MM.1S (cell line): ENCODE measurements around the gene RPS6KA4.

ENCODE experiments used
- DNase-seq: peaks from one replicate; pipeline ENCODE4 v3.0.0-alpha.2; 2015
- H2AFZ ChIP-seq: fragments of 300-600 bp; sonication (generic); 2 replicates; pipeline ENCODE4 v1.6.0; 2016; ENCODE audit warnings: antibody characterized with exemption, low read length
- H3F3A ChIP-seq: fragments of 300-600 bp; sonication (generic); 2 replicates; pipeline ENCODE4 v1.6.1; 2016; ENCODE audit warnings: mild to moderate bottlenecking, antibody characterized with exemption, low read length, moderate library complexity, mixed read lengths; ENCODE audit not compliant: insufficient read depth
- H3K27ac ChIP-seq: fragments of 300-600 bp; sonication (generic); 2 replicates; pipeline ENCODE4 v1.5.1; 2016; ENCODE audit warnings: mild to moderate bottlenecking, low read length
- H3K27me3 ChIP-seq: fragments of 300-600 bp; sonication (generic); replicated peaks from 2 replicates; pipeline ENCODE4 v1.6.0; 2016; ENCODE audit warnings: low read length; ENCODE audit not compliant: insufficient read depth
- H3K36me3 ChIP-seq: fragments of 300-600 bp; sonication (generic); replicated peaks from 2 replicates; pipeline ENCODE4 v1.6.1; 2016; ENCODE audit warnings: mild to moderate bottlenecking, low read length, mixed read lengths; ENCODE audit not compliant: insufficient read depth
- H3K4me1 ChIP-seq: fragments of 300-600 bp; sonication (generic); 2 replicates; pipeline ENCODE4 v1.6.1; 2016; ENCODE audit warnings: low read length, mixed read lengths
- H3K4me2 ChIP-seq: fragments of 300-600 bp; sonication (generic); 2 replicates; pipeline ENCODE4 v1.6.0; 2016; ENCODE audit warnings: low read depth, low read length
- H3K4me3 ChIP-seq: fragments of 300-600 bp; sonication (generic); 2 replicates; pipeline ENCODE4 v1.5.1; 2016; ENCODE audit warnings: low read length, mixed read lengths
- H3K79me2 ChIP-seq: fragments of 300-600 bp; sonication (generic); 2 replicates; pipeline ENCODE4 v1.6.1; 2016; ENCODE audit warnings: mixed run types, low read length, mixed read lengths
- H3K9ac ChIP-seq: fragments of 300-600 bp; sonication (generic); 2 replicates; pipeline ENCODE4 v1.6.1; 2016; ENCODE audit warnings: low read length, mixed read lengths
- H3K9me2 ChIP-seq: fragments of 300-600 bp; sonication (generic); replicated peaks from 2 replicates; pipeline ENCODE4 v1.6.1; 2016; ENCODE audit warnings: mild to moderate bottlenecking, low read length, mixed read lengths; ENCODE audit not compliant: insufficient read depth
- H3K9me3 ChIP-seq: fragments of 300-600 bp; sonication (generic); replicated peaks from 2 replicates; pipeline ENCODE4 v1.6.1; 2016; ENCODE audit warnings: mild to moderate bottlenecking, low read length, mixed read lengths; ENCODE audit not compliant: insufficient read depth
- H4K20me1 ChIP-seq: fragments of 300-600 bp; sonication (generic); 2 replicates; pipeline ENCODE4 v1.6.1; 2016; ENCODE audit warnings: mild to moderate bottlenecking, low read length, moderate library complexity, mixed read lengths; ENCODE audit not compliant: insufficient read depth
- CTCF ChIP-seq: fragments of 300-600 bp; sonication (generic); IDR thresholded peaks from 2 replicates; pipeline ENCODE4 v1.5.1; 2016; ENCODE audit warnings: antibody characterized with exemption, low read length, mixed read lengths
- EZH2 ChIP-seq: fragments of 300-600 bp; sonication (generic); optimal IDR thresholded peaks from 2 replicates; pipeline ENCODE3; 2017; ENCODE audit warnings: low read depth, mild to moderate bottlenecking, antibody characterized with exemption, low read length, mixed read lengths
- EZH2phosphoT487 ChIP-seq: fragments of 300-600 bp; sonication (generic); IDR thresholded peaks from 2 replicates; pipeline ENCODE4 v1.6.1; 2018; ENCODE audit warnings: antibody characterized with exemption, low read length

RPS6KA4 gene

GRCh38 chr11:64353715-64354506, 5.1 kb upstream of the RPS6KA4 start:
- H2AFZ ChIP-seq: no peak overlapping the region
- H3K4me2 ChIP-seq: no peak overlapping the region

GRCh38 chr11:64355078-64355940, 3.7 kb upstream of the RPS6KA4 start:
- Histone ChIP-seq H3K36me3 (no peaks in the 10 kb centered on the region), H3K27me3 (no peaks in the 10 kb centered on the region), H3K79me2 (peaks cover 13% of the 10 kb centered on the region), H3K4me1 (peaks cover 7% of the 10 kb centered on the region), H2AFZ (no peak overlapping the region), H4K20me1 (no peaks in the 10 kb centered on the region), H3K4me2 (no peak overlapping the region), H3F3A (no peaks in the 10 kb centered on the region), H3K9me3 (no peaks in the 10 kb centered on the region), H3K9me2 (no peaks in the 10 kb centered on the region), H3K9ac (no peak overlapping the region), H3K27ac (no peak overlapping the region), H3K4me3 (no peak overlapping the region)
- TF ChIP-seq CTCF (0 out of 2 replicates have a peak, but pooled peaks have one; percentile 3), EZH2phosphoT487 (no peak)
- DNase-seq: no peak

More at GRCh38 chr11:64353715-64354506, 5.1 kb upstream of the RPS6KA4 start:
- H3K27ac ChIP-seq: no peak overlapping the region
- no peaks in the 10 kb centered on the region for H3K27me3 ChIP-seq
- no peak for TF ChIP-seq CTCF
- TF ChIP-seq EZH2phosphoT487: no peak
- no peak for TF ChIP-seq EZH2
- no peaks in the 10 kb centered on the region for H3F3A ChIP-seq
- no peaks in the 10 kb centered on the region for H3K36me3 ChIP-seq
- H3K9me3 ChIP-seq: no peaks in the 10 kb centered on the region
- H3K4me1 ChIP-seq: no peaks in the 10 kb centered on the region; the same call in 1 of the 2 replicates
- no peak overlapping the region for H3K4me3 ChIP-seq
- no peaks in the 10 kb centered on the region for H3K79me2 ChIP-seq
- DNase-seq: no peak
- no peaks in the 10 kb centered on the region for H4K20me1 ChIP-seq
- no peaks in the 10 kb centered on the region for H3K9me2 ChIP-seq
- no peak overlapping the region for H3K9ac ChIP-seq

GRCh38 chr11:64356498-64357411, 2.2 kb upstream of the RPS6KA4 start:
- no peak overlapping the region for H3K4me3 ChIP-seq
- H4K20me1 ChIP-seq: no peaks in the 10 kb centered on the region
- H3K36me3 ChIP-seq: no peaks in the 10 kb centered on the region
- TF ChIP-seq CTCF (peak; percentile 33), EZH2phosphoT487 (no peak)
- H2AFZ ChIP-seq: no peak overlapping the region
- no peaks in the 10 kb centered on the region for H3K9me2 ChIP-seq
- H3K27me3 ChIP-seq: no peaks in the 10 kb centered on the region
- no peaks in the 10 kb centered on the region for H3K9me3 ChIP-seq
- no peak overlapping the region for H3K27ac ChIP-seq
- no peak overlapping the region for H3K4me2 ChIP-seq
- H3K79me2 ChIP-seq: peaks cover 13% of the 10 kb centered on the region
- no peak for DNase-seq
- no peak overlapping the region for H3K9ac ChIP-seq
- no peaks in the 10 kb centered on the region for H3F3A ChIP-seq
- peaks cover 11% of the 10 kb centered on the region for H3K4me1 ChIP-seq
